ENCODE results near the gene BICC1.

- TF ChIP-seq CTCF (IDR thresholded peaks at IDR 0.05), result no peak
- TF ChIP-seq POLR2A (IDR thresholded peaks at IDR 0.05), result no peak
Observed at GRCh38 chr10:58734664-58735063, 222.0 kb downstream of the BICC1 start.

Measured in thyroid gland (tissue), 4 donors.